C4-2B (cell line): ENCODE measurements around the gene FUT8.

ENCODE experiments used
- CTCF ChIP-seq: fragments of 450-650 bp; conservative IDR thresholded peaks from 2 replicates; pipeline ENCODE4 v1.5.1; 2017; ENCODE audit warnings: mild to moderate bottlenecking
- ZFX ChIP-seq: fragments of 450-650 bp; IDR thresholded peaks from 2 replicates; pipeline ENCODE4 v1.6.1; 2017

- TF ChIP-seq CTCF = no peak
- no peak for TF ChIP-seq ZFX
Measured at GRCh38 chr14:65387171-65387570, 25.4 kb upstream of the FUT8 start.
